WTC11 (cell line): ENCODE measurements around the gene HIVEP2. TPM values are rescaled to one million over a fixed set of nuclear protein-coding genes. Genes with fewer than 3 reads are reported as not detected.

Source experiments
- ATAC-seq: fragments of 200-7000 bp; cut with Tn5 transposase; 2 replicates; pipeline ENCODE4 v1.10.0; 2021; ENCODE audit warnings: mild to moderate bottlenecking, moderate library complexity
- CTCF ChIA-PET: fragments of 300-600 bp; sonication (Branson Sonifier 250); formaldehyde crosslinking; loops from one replicate; lab custom pipeline; 2021; ENCODE audit warnings: antibody characterized with exemption; lab: Charles Lee
- POLR2A ChIA-PET: fragments of 350-600 bp; sonication (Branson Sonifier 250); formaldehyde crosslinking; loops from one replicate; lab custom pipeline; 2021; ENCODE audit warnings: antibody characterized with exemption; lab: Charles Lee
- DNase-seq: peaks from one replicate; pipeline ENCODE4 v3.0.0; 2021; ENCODE audit warnings: low spot score
- H3K27ac Mint-ChIP-seq: 2 replicates; pipeline ENCODE4 v1.8.0; 2021; ENCODE audit warnings: mixed read lengths
- H3K27me3 Mint-ChIP-seq: 2 replicates; pipeline ENCODE4 v1.8.0; 2021; ENCODE audit warnings: low read depth, mild to moderate bottlenecking, moderate library complexity, mixed read lengths
- H3K36me3 Mint-ChIP-seq: 2 replicates; pipeline ENCODE4 v1.8.0; 2021; ENCODE audit warnings: mixed read lengths
- H3K4me1 Mint-ChIP-seq: 2 replicates; pipeline ENCODE4 v1.8.0; 2022; ENCODE audit warnings: mixed read lengths
- H3K4me3 Mint-ChIP-seq: 2 replicates; pipeline ENCODE4 v1.8.0; 2021; ENCODE audit warnings: mild to moderate bottlenecking, moderate library complexity, mixed read lengths
- H3K9me3 Mint-ChIP-seq: 2 replicates; pipeline ENCODE4 v1.8.0; 2021; ENCODE audit warnings: mixed read lengths
- CBFB ChIP-seq: sonication (generic); formaldehyde crosslinking; IDR thresholded peaks from 2 replicates; pipeline ENCODE4 v1.8.1; 2022; ENCODE audit warnings: mild to moderate bottlenecking, low read depth, missing genetic modification reagents
- ETV6 ChIP-seq: sonication (generic); formaldehyde crosslinking; IDR thresholded peaks from 2 replicates; pipeline ENCODE4 v1.8.1; 2022; ENCODE audit warnings: mild to moderate bottlenecking, missing genetic modification reagents
- FOXK1 ChIP-seq: sonication (generic); formaldehyde crosslinking; IDR thresholded peaks from 2 replicates; pipeline ENCODE4 v1.8.0; 2022; ENCODE audit warnings: mild to moderate bottlenecking, moderate library complexity, missing genetic modification reagents
- IRF2 ChIP-seq: sonication (generic); formaldehyde crosslinking; IDR thresholded peaks from 2 replicates; pipeline ENCODE4 v1.8.0; 2022; ENCODE audit warnings: low read depth, missing genetic modification reagents, borderline replicate concordance
- JUN ChIP-seq: sonication (generic); formaldehyde crosslinking; IDR thresholded peaks from 2 replicates; pipeline ENCODE4 v1.8.0; 2023; ENCODE audit warnings: mild to moderate bottlenecking, missing genetic modification reagents
- MXD4 ChIP-seq: fragments of 250-450 bp; sonication (Bioruptor Pico); IDR thresholded peaks from 2 replicates; pipeline ENCODE4 v1.8.0; 2021; ENCODE audit warnings: mild to moderate bottlenecking, moderate library complexity, borderline replicate concordance
- MYBL2 ChIP-seq: sonication (generic); formaldehyde crosslinking; IDR thresholded peaks from 2 replicates; pipeline ENCODE4 v1.8.1; 2023; ENCODE audit warnings: mild to moderate bottlenecking, moderate library complexity, missing genetic modification reagents
- NR2C2 ChIP-seq: sonication (generic); formaldehyde crosslinking; IDR thresholded peaks from 2 replicates; pipeline ENCODE4 v1.8.0; 2022; ENCODE audit warnings: mild to moderate bottlenecking, missing genetic modification reagents
- PRRX2 ChIP-seq: fragments of 250-450 bp; sonication (Bioruptor Pico); IDR thresholded peaks from 2 replicates; pipeline ENCODE4 v1.8.0; 2021; ENCODE audit warnings: mild to moderate bottlenecking
- RELA ChIP-seq: sonication (generic); formaldehyde crosslinking; IDR thresholded peaks from 2 replicates; pipeline ENCODE4 v1.8.1; 2022; ENCODE audit warnings: missing genetic modification reagents, mild to moderate bottlenecking, borderline replicate concordance
- SMAD3 ChIP-seq: sonication (generic); formaldehyde crosslinking; IDR thresholded peaks from 2 replicates; pipeline ENCODE4 v1.8.0; 2022; ENCODE audit warnings: missing genetic modification reagents, mild to moderate bottlenecking, borderline replicate concordance
- TEAD1 ChIP-seq: sonication (generic); formaldehyde crosslinking; IDR thresholded peaks from 2 replicates; pipeline ENCODE4 v1.8.0; 2022; ENCODE audit warnings: mild to moderate bottlenecking, missing genetic modification reagents
- ZNF219 ChIP-seq: sonication (generic); formaldehyde crosslinking; IDR thresholded peaks from 2 replicates; pipeline ENCODE4 v1.8.0; 2023; ENCODE audit warnings: missing genetic modification reagents, mild to moderate bottlenecking, borderline replicate concordance
- ZNF263 ChIP-seq: sonication (generic); formaldehyde crosslinking; IDR thresholded peaks from 2 replicates; pipeline ENCODE4 v1.8.1; 2022; ENCODE audit warnings: low read depth, mild to moderate bottlenecking, moderate library complexity, missing genetic modification reagents
- ZNF416 ChIP-seq: fragments of 250-450 bp; sonication (Bioruptor Pico); IDR thresholded peaks from 2 replicates; pipeline ENCODE4 v1.9.0; 2021; ENCODE audit warnings: mild to moderate bottlenecking, inconsistent platforms
- total RNA-seq: library from RNA; stranded (reverse); gene quantifications from 3 replicates; pipeline ENCODE4 v1.2.3, GENCODE V29; 2021
- TF ChIP-seq, protein P1 (sequence below): sonication (generic); formaldehyde crosslinking; IDR thresholded peaks from 2 replicates; pipeline ENCODE4 v1.8.0; 2023; ENCODE audit warnings: mild to moderate bottlenecking, missing genetic modification reagents
- TF ChIP-seq, protein P2 (sequence below): sonication (generic); formaldehyde crosslinking; IDR thresholded peaks from 2 replicates; pipeline ENCODE4 v1.8.1; 2023; ENCODE audit warnings: mild to moderate bottlenecking, missing genetic modification reagents, moderate library complexity
- TF ChIP-seq, protein P3 (sequence below): sonication (generic); formaldehyde crosslinking; IDR thresholded peaks from 2 replicates; pipeline ENCODE4 v1.8.0; 2022; ENCODE audit warnings: missing genetic modification reagents
- TF ChIP-seq, protein P4 (sequence below): sonication (generic); formaldehyde crosslinking; IDR thresholded peaks from 2 replicates; pipeline ENCODE4 v1.8.0; 2022; ENCODE audit warnings: mild to moderate bottlenecking, missing genetic modification reagents
- TF ChIP-seq, protein P5 (sequence below): fragments of 250-450 bp; sonication (Bioruptor Pico); IDR thresholded peaks from 2 replicates; pipeline ENCODE4 v2.1.2; 2022; ENCODE audit warnings: mild to moderate bottlenecking, moderate library complexity
- TF ChIP-seq, protein P6 (sequence below): sonication (generic); formaldehyde crosslinking; IDR thresholded peaks from 2 replicates; pipeline ENCODE4 v1.8.0; 2023; ENCODE audit warnings: missing genetic modification reagents, mild to moderate bottlenecking, borderline replicate concordance

Gene HIVEP2
- total RNA-seq, 1 experiment from 2014 or later, result 11.5 TPM

DNA sequence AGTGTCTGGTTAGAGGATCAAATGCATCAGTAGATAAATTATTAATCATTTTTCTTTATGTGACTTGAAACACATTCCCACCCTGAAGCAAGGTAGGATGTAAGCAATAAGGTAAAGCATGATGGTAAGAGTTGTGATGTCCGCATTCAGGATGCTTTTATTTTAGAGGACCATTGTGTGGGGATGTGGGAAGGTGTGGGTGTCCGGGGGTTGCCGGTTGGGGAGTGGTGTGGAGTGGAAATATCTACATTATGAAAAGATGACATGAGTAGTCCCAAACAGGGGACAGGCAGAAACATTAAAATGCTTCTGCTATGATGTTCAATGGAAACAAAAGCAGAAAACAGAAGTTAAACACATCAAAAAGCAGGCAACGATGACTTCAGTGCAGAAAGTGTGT lies 215.4 kb downstream of the HIVEP2 start:
- no peak for ATAC-seq
- no peak for DNase-seq
- Mint-ChIP-seq H3K4me3 (no peak overlapping the region), H3K9me3 (peaks cover 16% of the 10 kb centered on the region), H3K4me1 (peaks cover 22% of the 10 kb centered on the region), H3K27me3 (no peaks in the 10 kb centered on the region), H3K36me3 (peaks cover 3% of the 10 kb centered on the region; the same call in 1 of the 2 replicates), H3K27ac (no peak overlapping the region)
- ChIA-PET POLR2A (no interaction called here), CTCF (no interaction called here)
- TF ChIP-seq ZNF263 (no peak), NR2C2 (no peak), RELA (no peak), JUN (CRISPR knock-in tag) (no peak), ETV6 (CRISPR knock-in tag) (no peak), ZNF219 (no peak), PRRX2 (CRISPR knock-in tag) (no peak), SMAD3 (no peak), MYBL2 (no peak)
- TF ChIP-seq, protein P1, sequence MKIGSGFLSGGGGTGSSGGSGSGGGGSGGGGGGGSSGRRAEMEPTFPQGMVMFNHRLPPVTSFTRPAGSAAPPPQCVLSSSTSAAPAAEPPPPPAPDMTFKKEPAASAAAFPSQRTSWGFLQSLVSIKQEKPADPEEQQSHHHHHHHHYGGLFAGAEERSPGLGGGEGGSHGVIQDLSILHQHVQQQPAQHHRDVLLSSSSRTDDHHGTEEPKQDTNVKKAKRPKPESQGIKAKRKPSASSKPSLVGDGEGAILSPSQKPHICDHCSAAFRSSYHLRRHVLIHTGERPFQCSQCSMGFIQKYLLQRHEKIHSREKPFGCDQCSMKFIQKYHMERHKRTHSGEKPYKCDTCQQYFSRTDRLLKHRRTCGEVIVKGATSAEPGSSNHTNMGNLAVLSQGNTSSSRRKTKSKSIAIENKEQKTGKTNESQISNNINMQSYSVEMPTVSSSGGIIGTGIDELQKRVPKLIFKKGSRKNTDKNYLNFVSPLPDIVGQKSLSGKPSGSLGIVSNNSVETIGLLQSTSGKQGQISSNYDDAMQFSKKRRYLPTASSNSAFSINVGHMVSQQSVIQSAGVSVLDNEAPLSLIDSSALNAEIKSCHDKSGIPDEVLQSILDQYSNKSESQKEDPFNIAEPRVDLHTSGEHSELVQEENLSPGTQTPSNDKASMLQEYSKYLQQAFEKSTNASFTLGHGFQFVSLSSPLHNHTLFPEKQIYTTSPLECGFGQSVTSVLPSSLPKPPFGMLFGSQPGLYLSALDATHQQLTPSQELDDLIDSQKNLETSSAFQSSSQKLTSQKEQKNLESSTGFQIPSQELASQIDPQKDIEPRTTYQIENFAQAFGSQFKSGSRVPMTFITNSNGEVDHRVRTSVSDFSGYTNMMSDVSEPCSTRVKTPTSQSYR (CRISPR knock-in tag), result no peak
- TF ChIP-seq, protein P2, sequence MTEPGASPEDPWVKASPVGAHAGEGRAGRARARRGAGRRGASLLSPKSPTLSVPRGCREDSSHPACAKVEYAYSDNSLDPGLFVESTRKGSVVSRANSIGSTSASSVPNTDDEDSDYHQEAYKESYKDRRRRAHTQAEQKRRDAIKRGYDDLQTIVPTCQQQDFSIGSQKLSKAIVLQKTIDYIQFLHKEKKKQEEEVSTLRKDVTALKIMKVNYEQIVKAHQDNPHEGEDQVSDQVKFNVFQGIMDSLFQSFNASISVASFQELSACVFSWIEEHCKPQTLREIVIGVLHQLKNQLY (CRISPR knock-in tag), result no peak
- TF ChIP-seq, protein P3, sequence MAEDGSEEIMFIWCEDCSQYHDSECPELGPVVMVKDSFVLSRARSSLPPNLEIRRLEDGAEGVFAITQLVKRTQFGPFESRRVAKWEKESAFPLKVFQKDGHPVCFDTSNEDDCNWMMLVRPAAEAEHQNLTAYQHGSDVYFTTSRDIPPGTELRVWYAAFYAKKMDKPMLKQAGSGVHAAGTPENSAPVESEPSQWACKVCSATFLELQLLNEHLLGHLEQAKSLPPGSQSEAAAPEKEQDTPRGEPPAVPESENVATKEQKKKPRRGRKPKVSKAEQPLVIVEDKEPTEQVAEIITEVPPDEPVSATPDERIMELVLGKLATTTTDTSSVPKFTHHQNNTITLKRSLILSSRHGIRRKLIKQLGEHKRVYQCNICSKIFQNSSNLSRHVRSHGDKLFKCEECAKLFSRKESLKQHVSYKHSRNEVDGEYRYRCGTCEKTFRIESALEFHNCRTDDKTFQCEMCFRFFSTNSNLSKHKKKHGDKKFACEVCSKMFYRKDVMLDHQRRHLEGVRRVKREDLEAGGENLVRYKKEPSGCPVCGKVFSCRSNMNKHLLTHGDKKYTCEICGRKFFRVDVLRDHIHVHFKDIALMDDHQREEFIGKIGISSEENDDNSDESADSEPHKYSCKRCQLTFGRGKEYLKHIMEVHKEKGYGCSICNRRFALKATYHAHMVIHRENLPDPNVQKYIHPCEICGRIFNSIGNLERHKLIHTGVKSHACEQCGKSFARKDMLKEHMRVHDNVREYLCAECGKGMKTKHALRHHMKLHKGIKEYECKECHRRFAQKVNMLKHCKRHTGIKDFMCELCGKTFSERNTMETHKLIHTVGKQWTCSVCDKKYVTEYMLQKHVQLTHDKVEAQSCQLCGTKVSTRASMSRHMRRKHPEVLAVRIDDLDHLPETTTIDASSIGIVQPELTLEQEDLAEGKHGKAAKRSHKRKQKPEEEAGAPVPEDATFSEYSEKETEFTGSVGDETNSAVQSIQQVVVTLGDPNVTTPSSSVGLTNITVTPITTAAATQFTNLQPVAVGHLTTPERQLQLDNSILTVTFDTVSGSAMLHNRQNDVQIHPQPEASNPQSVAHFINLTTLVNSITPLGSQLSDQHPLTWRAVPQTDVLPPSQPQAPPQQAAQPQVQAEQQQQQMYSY (CRISPR knock-in tag), result no peak

DNA sequence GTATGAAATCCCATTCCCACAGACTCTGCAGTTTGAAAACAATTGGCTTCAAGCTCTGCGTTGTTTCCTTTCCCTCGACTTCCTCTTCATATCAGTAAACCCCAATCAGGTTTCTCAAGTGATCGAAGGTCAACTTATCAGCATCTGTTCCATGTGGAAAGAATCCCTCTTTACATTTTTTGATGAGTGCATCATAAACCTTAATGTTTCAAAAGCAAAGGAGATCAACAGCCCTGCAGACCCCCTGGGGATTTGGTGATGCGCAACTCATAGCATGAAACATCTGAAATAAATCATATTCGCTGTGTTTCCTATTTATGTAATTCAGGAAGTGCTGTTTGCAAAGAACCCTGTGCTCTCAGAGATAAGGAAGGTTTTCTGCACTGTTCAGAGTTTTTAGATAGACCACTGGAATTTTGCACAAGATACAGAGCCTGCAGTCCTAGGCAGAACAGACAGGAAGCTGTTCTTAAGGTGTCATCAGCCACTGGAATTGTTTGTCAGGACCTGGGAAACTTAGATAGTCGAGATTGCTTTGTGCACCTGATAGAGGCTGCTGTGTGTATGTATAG lies 216.0 kb downstream of the HIVEP2 start:
- ATAC-seq, result no peak
- Mint-ChIP-seq H3K36me3 (peaks cover 3% of the 10 kb centered on the region; the same call in 1 of the 2 replicates), H3K27me3 (no peaks in the 10 kb centered on the region)
- CTCF ChIA-PET, result no interaction called here
- POLR2A ChIA-PET, result no interaction called here
- TF ChIP-seq, protein P4, sequence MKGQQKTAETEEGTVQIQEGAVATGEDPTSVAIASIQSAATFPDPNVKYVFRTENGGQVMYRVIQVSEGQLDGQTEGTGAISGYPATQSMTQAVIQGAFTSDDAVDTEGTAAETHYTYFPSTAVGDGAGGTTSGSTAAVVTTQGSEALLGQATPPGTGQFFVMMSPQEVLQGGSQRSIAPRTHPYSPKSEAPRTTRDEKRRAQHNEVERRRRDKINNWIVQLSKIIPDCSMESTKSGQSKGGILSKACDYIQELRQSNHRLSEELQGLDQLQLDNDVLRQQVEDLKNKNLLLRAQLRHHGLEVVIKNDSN (CRISPR knock-in tag), result no peak
- no peak for TF ChIP-seq RELA
- TF ChIP-seq ZNF416, result no peak
- TF ChIP-seq CBFB (CRISPR knock-in tag), result no peak
- TF ChIP-seq FOXK1 (CRISPR knock-in tag), result no peak
- TF ChIP-seq IRF2 (CRISPR knock-in tag), result no peak
- TF ChIP-seq MXD4 (CRISPR knock-in tag), result no peak
- TF ChIP-seq, protein P5, sequence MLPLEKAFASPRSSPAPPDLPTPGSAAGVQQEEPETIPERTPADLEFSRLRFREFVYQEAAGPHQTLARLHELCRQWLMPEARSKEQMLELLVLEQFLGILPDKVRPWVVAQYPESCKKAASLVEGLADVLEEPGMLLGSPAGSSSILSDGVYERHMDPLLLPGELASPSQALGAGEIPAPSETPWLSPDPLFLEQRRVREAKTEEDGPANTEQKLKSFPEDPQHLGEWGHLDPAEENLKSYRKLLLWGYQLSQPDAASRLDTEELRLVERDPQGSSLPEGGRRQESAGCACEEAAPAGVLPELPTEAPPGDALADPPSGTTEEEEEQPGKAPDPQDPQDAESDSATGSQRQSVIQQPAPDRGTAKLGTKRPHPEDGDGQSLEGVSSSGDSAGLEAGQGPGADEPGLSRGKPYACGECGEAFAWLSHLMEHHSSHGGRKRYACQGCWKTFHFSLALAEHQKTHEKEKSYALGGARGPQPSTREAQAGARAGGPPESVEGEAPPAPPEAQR (CRISPR knock-in tag), result no peak
- TF ChIP-seq, protein P6, sequence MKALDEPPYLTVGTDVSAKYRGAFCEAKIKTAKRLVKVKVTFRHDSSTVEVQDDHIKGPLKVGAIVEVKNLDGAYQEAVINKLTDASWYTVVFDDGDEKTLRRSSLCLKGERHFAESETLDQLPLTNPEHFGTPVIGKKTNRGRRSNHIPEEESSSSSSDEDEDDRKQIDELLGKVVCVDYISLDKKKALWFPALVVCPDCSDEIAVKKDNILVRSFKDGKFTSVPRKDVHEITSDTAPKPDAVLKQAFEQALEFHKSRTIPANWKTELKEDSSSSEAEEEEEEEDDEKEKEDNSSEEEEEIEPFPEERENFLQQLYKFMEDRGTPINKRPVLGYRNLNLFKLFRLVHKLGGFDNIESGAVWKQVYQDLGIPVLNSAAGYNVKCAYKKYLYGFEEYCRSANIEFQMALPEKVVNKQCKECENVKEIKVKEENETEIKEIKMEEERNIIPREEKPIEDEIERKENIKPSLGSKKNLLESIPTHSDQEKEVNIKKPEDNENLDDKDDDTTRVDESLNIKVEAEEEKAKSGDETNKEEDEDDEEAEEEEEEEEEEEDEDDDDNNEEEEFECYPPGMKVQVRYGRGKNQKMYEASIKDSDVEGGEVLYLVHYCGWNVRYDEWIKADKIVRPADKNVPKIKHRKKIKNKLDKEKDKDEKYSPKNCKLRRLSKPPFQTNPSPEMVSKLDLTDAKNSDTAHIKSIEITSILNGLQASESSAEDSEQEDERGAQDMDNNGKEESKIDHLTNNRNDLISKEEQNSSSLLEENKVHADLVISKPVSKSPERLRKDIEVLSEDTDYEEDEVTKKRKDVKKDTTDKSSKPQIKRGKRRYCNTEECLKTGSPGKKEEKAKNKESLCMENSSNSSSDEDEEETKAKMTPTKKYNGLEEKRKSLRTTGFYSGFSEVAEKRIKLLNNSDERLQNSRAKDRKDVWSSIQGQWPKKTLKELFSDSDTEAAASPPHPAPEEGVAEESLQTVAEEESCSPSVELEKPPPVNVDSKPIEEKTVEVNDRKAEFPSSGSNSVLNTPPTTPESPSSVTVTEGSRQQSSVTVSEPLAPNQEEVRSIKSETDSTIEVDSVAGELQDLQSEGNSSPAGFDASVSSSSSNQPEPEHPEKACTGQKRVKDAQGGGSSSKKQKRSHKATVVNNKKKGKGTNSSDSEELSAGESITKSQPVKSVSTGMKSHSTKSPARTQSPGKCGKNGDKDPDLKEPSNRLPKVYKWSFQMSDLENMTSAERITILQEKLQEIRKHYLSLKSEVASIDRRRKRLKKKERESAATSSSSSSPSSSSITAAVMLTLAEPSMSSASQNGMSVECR, result no peak
- no peak for TF ChIP-seq TEAD1 (CRISPR knock-in tag)
- TF ChIP-seq NR2C2, result no peak
- TF ChIP-seq, all 79 proteins: peak for 0
- H3K27ac Mint-ChIP-seq, result no peak overlapping the region
- no peak for DNase-seq
- peaks cover 22% of the 10 kb centered on the region for H3K4me1 Mint-ChIP-seq
- peaks cover 16% of the 10 kb centered on the region for H3K9me3 Mint-ChIP-seq
- H3K4me3 Mint-ChIP-seq, result no peak overlapping the region
